GM21367 (cell line): ENCODE results near the gene PRPSAP2.
"Not testable (repeated sequence)": the region's sequence is repeated elsewhere in the genome, so short reads cannot be mapped to it uniquely, and the experiment has no call there.

Source experiments
- ATAC-seq: cut with Tn5 transposase; IDR thresholded peaks from one replicate; pipeline ENCODE4 v1.9.1; 2021; ENCODE audit not compliant: unreplicated experiment

The PRPSAP2 gene

GRCh38 chr17:18888766-18889290 is 30.9 kb downstream of the PRPSAP2 start:
- ATAC-seq, result no peak

- ATAC-seq, result no peak
Measured at GRCh38 chr17:18889658-18890057, 31.7 kb downstream of the PRPSAP2 start.

- no peak for ATAC-seq
Measured at GRCh38 chr17:18891541-18891940, 33.6 kb downstream of the PRPSAP2 start.

- no peak for ATAC-seq
Measured at GRCh38 chr17:18896146-18896545, 38.2 kb downstream of the PRPSAP2 start.

GRCh38 chr17:18896947-18897346 is 39.0 kb downstream of the PRPSAP2 start:
- ATAC-seq, result no peak

GRCh38 chr17:18904482-18904881 is 46.6 kb downstream of the PRPSAP2 start:
- ATAC-seq, result no peak

- ATAC-seq, result no peak
Measured at GRCh38 chr17:18905226-18905625, 47.3 kb downstream of the PRPSAP2 start.

- ATAC-seq, result no peak
Measured at GRCh38 chr17:18910326-18910725, 52.4 kb downstream of the PRPSAP2 start.

- ATAC-seq, result no peak
Measured at GRCh38 chr17:18910881-18911280, 53.0 kb downstream of the PRPSAP2 start.

- ATAC-seq, result no peak
Measured at GRCh38 chr17:18916816-18917500, 59.0 kb downstream of the PRPSAP2 start.

- no peak for ATAC-seq
Measured at GRCh38 chr17:18917506-18918032, 59.6 kb downstream of the PRPSAP2 start.

GRCh38 chr17:18919963-18920362 is 62.0 kb downstream of the PRPSAP2 start:
- ATAC-seq, result no peak

- ATAC-seq, result no peak
Measured at GRCh38 chr17:18920911-18921441, 63.0 kb downstream of the PRPSAP2 start.

- ATAC-seq, result no peak
Measured at GRCh38 chr17:18921485-18921884, 63.6 kb downstream of the PRPSAP2 start.

GRCh38 chr17:18921912-18922451 is 64.1 kb downstream of the PRPSAP2 start:
- ATAC-seq, result no peak

GRCh38 chr17:18922596-18922995 is 64.7 kb downstream of the PRPSAP2 start:
- ATAC-seq, result not testable (repeated sequence)

GRCh38 chr17:18925187-18925586 is 67.3 kb downstream of the PRPSAP2 start:
- ATAC-seq, result no peak

- ATAC-seq, result no peak
Measured at GRCh38 chr17:18928628-18929125, 70.7 kb downstream of the PRPSAP2 start.

GRCh38 chr17:18932360-18933055 is 74.6 kb downstream of the PRPSAP2 start:
- no peak for ATAC-seq

GRCh38 chr17:18933102-18934058 is 75.4 kb downstream of the PRPSAP2 start:
- ATAC-seq, result no peak
